Ovary (tissue), 3 donors: ENCODE results near the gene GLO1.

ENCODE experiments used
- CTCF ChIP-seq, 3 donors: fragments of 450-650 bp in 2 of 3; fragments of 200-600 bp in 1 of 3; IDR thresholded peaks; one replicate each; pipeline versions ENCODE4 v1.5.1 to v1.8.0; 2016 to 2022; ENCODE audit warnings: antibody characterized with exemption in 3 of 3, mild to moderate bottlenecking in 1 of 3
- EP300 ChIP-seq: sonication (generic); formaldehyde crosslinking; IDR thresholded peaks from one replicate; pipeline ENCODE4 v1.6.1; 2017; ENCODE audit warnings: antibody characterized with exemption
- POLR2A ChIP-seq: fragments of 450-650 bp; IDR thresholded peaks from one replicate; pipeline ENCODE4 v1.6.1; 2017; ENCODE audit warnings: antibody characterized with exemption, mild to moderate bottlenecking, moderate library complexity
- donor health status: DM: no; HTN: no; CAD: no.

- TF ChIP-seq POLR2A (no peak), EP300 (no peak), CTCF (IDR thresholded peaks at IDR 0.05) (no peak)
These were observed 7.6 kb downstream of the GLO1 start for GRCh38 chr6:38695227-38695900.
